ENCODE data around the gene FBXL17.

- TF ChIP-seq CTCF (IDR thresholded peaks at IDR 0.05; ENCODE audit: low read depth, low read length) (no peak), EZH2phosphoT487 (IDR thresholded peaks at IDR 0.05; ENCODE audit: low read depth) (no peak)
Observed at GRCh38 chr5:107933326-107933725, 448.6 kb downstream of the FBXL17 start.

Data from OCI-LY3 (cell line).